Kidney capillary endothelial cell (primary cell): Measurements from ENCODE around the gene RPS6KA1.
A peak's percentile ranks its signal among the peaks of the same experiment; 100 is the strongest.
"Not testable (repeated sequence)": the region's sequence is repeated elsewhere in the genome, so short reads cannot be mapped to it uniquely, and the experiment has no call there.

Experiments used
- DNase-seq: peaks from one replicate; pipeline ENCODE4 v3.0.0-alpha.2; 2018; ENCODE audit warnings: low spot score

RPS6KA1 gene

GRCh38 chr1:26602378-26602959, 72.9 kb downstream of the RPS6KA1 start:
- DNase-seq, result peak; percentile 54

DNA sequence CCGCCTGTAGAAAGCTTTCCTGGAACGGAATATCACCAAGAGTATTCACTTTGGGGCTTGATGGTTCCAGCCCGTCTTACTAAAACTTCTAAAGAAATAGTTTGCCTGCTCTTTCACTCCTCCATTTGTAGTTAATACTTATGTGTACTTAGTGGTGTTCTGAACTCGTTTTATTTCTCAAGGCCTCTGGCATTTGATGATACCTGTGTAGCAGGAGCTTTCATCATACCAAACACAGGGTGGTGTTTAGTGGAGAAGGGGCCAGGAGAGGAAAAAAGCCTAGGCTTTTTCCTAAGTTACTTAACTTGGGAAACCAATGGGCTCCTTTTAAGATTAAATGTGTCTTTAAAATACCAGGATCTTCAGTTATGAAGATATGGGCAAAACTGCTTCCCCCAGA, 74.3 kb downstream of the RPS6KA1 start:
- DNase-seq, result no peak

- no peak for DNase-seq
Measured at GRCh38 chr1:26607186-26607585, 77.6 kb downstream of the RPS6KA1 start.

DNA sequence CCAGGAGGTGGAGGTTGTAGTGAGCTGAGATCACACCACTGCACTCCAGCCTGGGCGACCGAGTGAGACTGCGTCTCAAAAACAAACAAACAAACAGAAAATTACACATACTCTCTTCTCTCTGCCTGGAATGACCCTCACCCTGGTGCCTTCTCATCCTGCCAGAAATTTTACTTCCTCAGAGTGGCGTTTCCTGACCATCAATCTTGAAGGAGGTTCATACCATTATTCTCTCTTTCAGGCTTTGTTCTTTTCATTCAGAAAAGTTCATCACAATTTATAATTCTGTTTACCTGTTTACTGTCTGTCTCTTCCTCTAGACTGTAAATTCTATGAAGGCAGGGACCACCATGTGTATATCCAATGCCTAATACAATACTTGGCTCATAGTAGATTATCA, 79.3 kb downstream of the RPS6KA1 start:
- no peak for DNase-seq

- no peak for DNase-seq
Measured at GRCh38 chr1:26610781-26611180, 81.2 kb downstream of the RPS6KA1 start.

DNA sequence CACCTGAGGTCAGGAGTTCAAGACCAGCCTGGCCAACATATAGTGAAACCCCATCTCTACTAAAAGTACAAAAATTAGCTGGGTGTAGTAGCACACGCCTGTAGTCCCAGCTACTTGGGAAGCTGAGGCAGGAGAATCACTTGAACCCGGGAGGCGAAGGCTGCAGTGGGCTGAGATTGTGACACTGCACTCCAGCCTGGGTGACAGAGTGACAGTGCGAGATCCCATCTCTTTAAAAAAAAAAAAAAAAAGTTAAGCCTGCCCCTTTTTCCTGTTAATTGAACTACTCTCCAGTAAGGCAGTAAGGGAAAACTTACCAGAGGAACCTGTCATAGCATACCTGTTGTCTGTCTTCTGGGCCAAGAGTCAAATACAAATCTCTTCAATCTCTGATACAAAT, 83.1 kb downstream of the RPS6KA1 start:
- DNase-seq, result not testable (repeated sequence)

DNA sequence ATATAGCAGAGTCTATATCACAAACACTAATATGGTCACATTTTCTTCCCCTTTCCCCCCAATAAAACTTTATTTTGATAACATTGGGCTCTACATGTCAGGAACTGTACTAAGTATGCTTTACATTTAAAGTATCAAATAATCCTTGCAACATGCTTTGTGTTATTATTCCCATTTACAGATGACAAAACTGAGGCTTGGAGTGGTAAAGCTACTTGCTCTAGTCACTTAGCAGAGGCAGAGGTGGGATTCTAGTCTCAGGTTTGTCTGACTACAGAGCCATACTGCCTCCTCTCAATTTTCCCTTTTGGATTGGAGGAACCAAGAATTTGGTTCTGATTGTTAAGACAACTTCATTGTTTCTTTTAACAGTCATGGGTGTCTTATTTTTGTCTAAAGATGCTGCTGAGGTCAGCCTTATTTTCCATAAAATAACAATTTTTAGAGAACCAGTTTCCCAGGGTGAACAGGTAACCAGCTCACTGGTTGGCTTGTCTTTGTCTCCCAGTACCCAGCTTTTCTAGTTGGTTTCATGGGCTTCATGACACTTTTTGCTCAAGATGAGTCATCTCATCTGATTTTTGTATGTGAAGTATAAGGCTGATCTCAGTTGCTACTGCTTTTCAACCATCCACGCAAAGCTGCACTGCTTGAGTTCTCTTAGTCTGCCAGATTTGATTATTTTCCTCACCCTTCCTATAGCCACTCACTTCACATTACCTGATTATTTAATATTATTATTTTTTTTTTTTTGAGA, 85.3 kb downstream of the RPS6KA1 start:
- DNase-seq, result no peak

- DNase-seq, result no peak
Measured at GRCh38 chr1:26616881-26617280, 87.3 kb downstream of the RPS6KA1 start.

DNA sequence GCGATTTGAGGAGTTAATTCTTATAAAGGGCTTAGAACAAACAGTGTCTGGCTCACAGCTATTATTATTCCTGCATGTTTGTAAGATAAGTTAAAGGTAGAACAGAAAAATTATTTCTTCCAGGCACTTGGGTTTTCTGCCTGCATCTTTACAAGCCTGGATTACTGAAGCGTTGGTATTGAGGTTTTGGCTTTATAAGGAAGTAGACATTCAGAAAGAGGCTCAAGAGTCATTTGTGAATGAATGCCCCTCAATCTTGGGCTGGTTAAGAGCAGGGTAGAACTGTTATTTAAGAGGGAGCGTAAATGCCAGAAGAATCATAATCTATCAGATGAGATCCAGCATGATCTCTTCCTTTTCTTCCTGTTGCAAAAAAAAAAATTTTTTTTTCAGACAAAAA, 89.0 kb downstream of the RPS6KA1 start:
- no peak for DNase-seq
